GM12874 (cell line): ENCODE results near the gene IGFL3.

Source experiments
- CTCF ChIP-seq: IDR thresholded peaks from 2 replicates; pipeline ENCODE4 v1.5.1; 2011; ENCODE audit warnings: low read depth, mild to moderate bottlenecking, control low read depth, low read length, moderate library complexity; ENCODE audit not compliant: insufficient read depth

IGFL3 gene

GRCh38 chr19:46076031-46076880, 48.2 kb downstream of the IGFL3 start:
- TF ChIP-seq CTCF, result peak; percentile 6; the same call in 1 of the 2 replicates

GRCh38 chr19:46073268-46073922, 51.1 kb downstream of the IGFL3 start:
- TF ChIP-seq CTCF, result no peak
